Glutamatergic neuron (in vitro differentiated cells): ENCODE data around the gene PTPRN2. TPM values are rescaled to one million over a fixed set of nuclear protein-coding genes. Genes with fewer than 3 reads are reported as not detected.

Source experiments
- DNase-seq: peaks from one replicate; pipeline ENCODE4 v3.0.0; 2022
- H3K27ac Mint-ChIP-seq: one replicate; pipeline ENCODE4 v1.8.0; 2020; ENCODE audit warnings: mild to moderate bottlenecking, mixed read lengths, inconsistent platforms; ENCODE audit not compliant: unreplicated experiment
- H3K27me3 Mint-ChIP-seq: one replicate; pipeline ENCODE4 v1.8.0; 2020; ENCODE audit warnings: mild to moderate bottlenecking, moderate library complexity, mixed read lengths, inconsistent platforms; ENCODE audit not compliant: unreplicated experiment
- H3K36me3 Mint-ChIP-seq: one replicate; pipeline ENCODE4 v1.8.0; 2020; ENCODE audit warnings: mild to moderate bottlenecking, mixed read lengths, inconsistent platforms; ENCODE audit not compliant: unreplicated experiment
- H3K4me1 Mint-ChIP-seq: one replicate; pipeline ENCODE4 v1.8.0; 2020; ENCODE audit warnings: mild to moderate bottlenecking, low read depth, mixed read lengths, inconsistent platforms; ENCODE audit not compliant: unreplicated experiment
- H3K4me3 Mint-ChIP-seq: one replicate; pipeline ENCODE4 v1.8.0; 2020; ENCODE audit warnings: mild to moderate bottlenecking, mixed read lengths, inconsistent platforms; ENCODE audit not compliant: unreplicated experiment
- H3K9me3 Mint-ChIP-seq: one replicate; pipeline ENCODE4 v1.8.0; 2020; ENCODE audit warnings: mild to moderate bottlenecking, moderate library complexity, mixed read lengths, inconsistent platforms; ENCODE audit not compliant: unreplicated experiment
- total RNA-seq: library from RNA; stranded (reverse); fragmentation: NEBNext Ultra II Directional; extraction: Animal tissue kit (Norgen Biotek cat#: 25700); gene quantifications from one replicate; pipeline ENCODE4 v1.2.1, GENCODE V29; 2021; ENCODE audit not compliant: unreplicated experiment
- TF ChIP-seq, protein P1 (sequence below): fragments of 200-600 bp; sonication (generic); IDR thresholded peaks from one replicate; pipeline ENCODE4 v1.5.0; 2021; ENCODE audit not compliant: partially characterized antibody, unreplicated experiment

Gene PTPRN2
- total RNA-seq, 1 donor from 2014 or later: 49.0 TPM

DNA sequence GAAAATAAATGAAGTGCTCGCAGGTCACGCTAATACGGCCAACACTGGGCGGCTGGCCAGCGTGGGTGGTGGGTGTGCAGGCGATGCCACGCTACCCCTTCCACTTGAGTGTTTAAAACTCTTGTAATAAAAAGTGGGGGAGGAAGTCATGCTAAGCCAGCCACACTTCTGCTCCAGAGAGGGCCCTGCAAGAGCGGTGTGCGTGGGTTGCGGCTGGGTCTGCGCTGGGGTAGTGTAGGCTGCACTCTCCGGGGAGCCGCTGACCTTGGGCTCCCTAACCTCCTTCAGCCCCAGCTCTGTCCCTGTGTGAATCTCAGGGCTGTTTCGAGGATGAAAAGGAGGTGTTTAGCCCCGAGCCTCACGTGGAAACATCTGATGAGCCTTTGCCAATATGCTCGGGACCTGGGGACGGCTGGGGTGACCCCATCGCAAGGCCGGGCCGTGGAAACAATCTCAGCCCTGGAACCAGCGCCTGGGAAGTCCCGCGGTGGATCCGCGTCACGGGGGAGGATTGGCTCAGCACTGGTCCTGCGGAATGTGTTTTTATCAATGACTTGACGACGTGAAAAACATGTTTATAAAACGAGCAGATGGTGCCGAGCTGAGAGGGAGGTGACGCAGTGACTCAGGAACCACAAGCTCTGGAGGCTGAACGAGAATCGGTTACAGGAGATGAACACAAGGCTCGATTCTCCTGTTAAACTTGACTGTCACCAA lies 972.4 kb downstream of the PTPRN2 start:
- H3K27ac Mint-ChIP-seq: no peak overlapping the region
- H3K27me3 Mint-ChIP-seq: peaks cover 16% of the 10 kb centered on the region
- TF ChIP-seq, protein P1, sequence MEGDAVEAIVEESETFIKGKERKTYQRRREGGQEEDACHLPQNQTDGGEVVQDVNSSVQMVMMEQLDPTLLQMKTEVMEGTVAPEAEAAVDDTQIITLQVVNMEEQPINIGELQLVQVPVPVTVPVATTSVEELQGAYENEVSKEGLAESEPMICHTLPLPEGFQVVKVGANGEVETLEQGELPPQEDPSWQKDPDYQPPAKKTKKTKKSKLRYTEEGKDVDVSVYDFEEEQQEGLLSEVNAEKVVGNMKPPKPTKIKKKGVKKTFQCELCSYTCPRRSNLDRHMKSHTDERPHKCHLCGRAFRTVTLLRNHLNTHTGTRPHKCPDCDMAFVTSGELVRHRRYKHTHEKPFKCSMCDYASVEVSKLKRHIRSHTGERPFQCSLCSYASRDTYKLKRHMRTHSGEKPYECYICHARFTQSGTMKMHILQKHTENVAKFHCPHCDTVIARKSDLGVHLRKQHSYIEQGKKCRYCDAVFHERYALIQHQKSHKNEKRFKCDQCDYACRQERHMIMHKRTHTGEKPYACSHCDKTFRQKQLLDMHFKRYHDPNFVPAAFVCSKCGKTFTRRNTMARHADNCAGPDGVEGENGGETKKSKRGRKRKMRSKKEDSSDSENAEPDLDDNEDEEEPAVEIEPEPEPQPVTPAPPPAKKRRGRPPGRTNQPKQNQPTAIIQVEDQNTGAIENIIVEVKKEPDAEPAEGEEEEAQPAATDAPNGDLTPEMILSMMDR: no peak
- H3K4me1 Mint-ChIP-seq: peaks cover 4% of the 10 kb centered on the region
- no peak overlapping the region for H3K4me3 Mint-ChIP-seq
- H3K9me3 Mint-ChIP-seq: peaks cover 12% of the 10 kb centered on the region
- peaks cover 11% of the 10 kb centered on the region for H3K36me3 Mint-ChIP-seq
- no peak for DNase-seq

DNA sequence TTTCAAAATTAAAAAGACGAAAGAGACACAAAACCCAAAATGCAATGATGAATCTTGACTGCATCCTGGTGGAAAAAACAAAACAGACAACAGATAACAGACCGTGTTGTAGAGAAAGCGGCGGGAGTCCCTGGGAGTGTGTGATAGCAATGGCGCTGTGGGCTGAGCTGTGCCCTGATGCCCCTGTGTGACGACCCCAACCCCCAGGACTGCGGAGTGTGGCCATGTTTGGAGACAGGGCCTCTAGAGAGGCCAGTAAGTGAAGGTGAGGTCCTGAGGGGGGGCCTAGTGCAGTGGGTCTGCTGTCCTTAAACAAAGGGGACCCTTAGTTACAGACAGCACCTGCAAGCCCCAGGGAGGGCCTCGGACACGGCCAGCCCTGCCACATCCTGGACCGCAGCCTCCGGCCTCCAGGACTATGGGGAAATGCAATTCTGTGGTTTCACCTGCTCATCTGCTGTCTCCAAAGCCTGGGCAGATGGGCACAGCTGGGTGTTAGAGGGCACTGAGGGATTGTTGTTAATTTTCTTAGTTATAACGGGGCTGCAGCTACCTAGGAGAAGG lies 973.1 kb downstream of the PTPRN2 start:
- Mint-ChIP-seq H3K27ac (no peak overlapping the region), H3K9me3 (peaks cover 12% of the 10 kb centered on the region), H3K4me3 (no peak overlapping the region), H3K36me3 (peaks cover 11% of the 10 kb centered on the region), H3K4me1 (peaks cover 4% of the 10 kb centered on the region), H3K27me3 (peaks cover 16% of the 10 kb centered on the region)
- DNase-seq: no peak
- TF ChIP-seq, protein P1: no peak

DNA sequence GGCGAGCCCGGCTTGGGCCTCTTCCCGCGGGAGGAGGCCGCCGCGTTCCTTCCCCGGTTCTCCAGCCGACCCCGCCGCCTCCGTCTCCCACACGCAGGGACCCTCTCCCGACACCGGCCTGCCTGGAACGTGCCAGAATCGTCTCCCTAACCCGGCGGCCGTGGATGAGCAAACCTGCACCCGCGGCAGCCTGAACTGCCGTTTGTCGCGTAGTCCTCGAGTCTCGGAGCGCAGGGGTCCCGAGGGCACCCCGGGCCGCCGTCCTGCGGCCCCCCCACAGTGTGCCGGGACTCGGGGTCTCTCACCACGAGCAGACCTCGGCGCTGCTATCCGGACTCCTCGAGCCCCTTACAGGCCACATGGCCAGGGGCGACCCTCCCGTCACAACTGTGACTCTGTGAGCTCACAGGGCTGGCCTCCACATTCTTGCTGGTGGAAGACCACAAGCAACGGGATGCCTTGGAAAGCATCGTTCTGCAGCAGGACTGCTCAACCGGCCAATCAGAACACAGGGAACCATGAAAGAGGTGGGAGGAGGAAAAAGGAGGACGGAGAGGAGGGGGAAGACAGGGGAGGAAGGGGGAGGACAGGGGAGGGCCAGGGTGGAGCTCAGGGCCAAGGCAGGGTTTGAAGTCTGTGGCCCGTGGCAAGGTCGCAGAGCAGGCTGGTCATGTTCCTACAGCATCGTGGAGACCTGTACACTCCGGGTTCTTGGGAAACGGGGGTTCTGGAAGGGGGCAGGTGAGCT lies 973.9 kb downstream of the PTPRN2 start:
- H3K27ac Mint-ChIP-seq: no peak overlapping the region
- H3K9me3 Mint-ChIP-seq: peaks cover 14% of the 10 kb centered on the region
- TF ChIP-seq, protein P1: no peak
- H3K4me1 Mint-ChIP-seq: peaks cover 4% of the 10 kb centered on the region
- no peak for DNase-seq
- H3K27me3 Mint-ChIP-seq: peaks cover 16% of the 10 kb centered on the region
- H3K4me3 Mint-ChIP-seq: no peak overlapping the region
- peaks cover 11% of the 10 kb centered on the region for H3K36me3 Mint-ChIP-seq

DNA sequence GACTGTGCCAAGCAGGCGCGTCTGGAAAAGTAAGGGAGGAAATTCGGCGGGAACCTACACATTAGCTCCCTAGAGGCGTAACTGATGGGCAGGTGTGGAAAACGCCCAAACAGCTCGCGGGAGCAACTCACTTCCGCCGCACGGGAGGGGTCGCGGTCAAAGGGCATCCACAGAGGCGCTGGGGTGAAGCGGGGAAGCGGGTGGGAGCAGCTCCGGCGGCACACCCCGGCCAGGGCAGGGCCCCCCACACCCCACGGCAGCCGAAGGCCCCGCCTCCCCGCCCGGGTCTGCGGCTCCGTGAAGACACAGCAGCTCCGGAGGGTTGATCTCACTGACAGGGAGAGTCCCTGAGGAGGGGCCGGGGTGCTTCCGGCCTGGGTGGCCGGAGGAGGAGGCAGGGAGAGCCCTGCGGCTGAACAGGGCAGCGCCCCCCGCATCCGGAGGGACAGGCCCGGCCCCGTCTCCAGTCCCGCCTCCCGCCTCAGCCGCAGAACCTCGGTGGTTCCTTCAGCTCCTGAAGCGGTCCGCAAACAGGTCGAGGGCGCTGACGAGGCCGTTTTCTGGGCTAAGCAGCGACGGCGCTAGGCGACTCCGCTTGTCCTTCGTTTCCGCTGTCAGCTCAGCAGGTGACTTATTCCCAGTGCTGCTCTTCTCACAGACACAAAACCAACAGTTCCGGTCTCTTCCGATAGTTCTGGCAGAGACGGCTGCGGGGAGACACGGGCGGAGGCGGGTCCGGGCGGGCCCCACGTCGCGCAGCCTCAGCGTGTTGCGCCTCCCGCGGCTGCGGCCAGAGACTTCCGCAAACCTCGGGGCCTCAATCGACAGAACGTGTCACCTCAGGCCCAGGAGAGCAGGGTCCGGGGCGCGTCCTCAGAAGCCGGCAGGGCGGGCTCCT lies 974.7 kb downstream of the PTPRN2 start:
- TF ChIP-seq, protein P1: no peak
- H3K9me3 Mint-ChIP-seq: peaks cover 14% of the 10 kb centered on the region
- no peak overlapping the region for H3K4me3 Mint-ChIP-seq
- H3K27ac Mint-ChIP-seq: no peak overlapping the region
- peaks cover 10% of the 10 kb centered on the region for H3K36me3 Mint-ChIP-seq
- peaks cover 4% of the 10 kb centered on the region for H3K4me1 Mint-ChIP-seq
- no peak for DNase-seq
- H3K27me3 Mint-ChIP-seq: peaks cover 17% of the 10 kb centered on the region
